GM06990 (cell line): ENCODE results near the gene SGTA.

ENCODE experiments used
- DNase-seq: peaks from one replicate; pipeline ENCODE4 v3.0.0-alpha.2; 2011; ENCODE audit not compliant: insufficient read length; ENCODE audit errors: extremely low read depth
- H3K27me3 ChIP-seq: replicated peaks from 2 replicates; pipeline ENCODE4 v1.6.0; 2011; ENCODE audit warnings: low read length; ENCODE audit not compliant: control insufficient read depth, insufficient read depth
- H3K36me3 ChIP-seq: 2 replicates; pipeline ENCODE4 v1.5.1; 2011; ENCODE audit warnings: low read length; ENCODE audit not compliant: control insufficient read depth, insufficient read depth
- H3K4me3 ChIP-seq: replicated peaks from 2 replicates; pipeline ENCODE4 v1.5.1; 2011; ENCODE audit warnings: low read depth, mild to moderate bottlenecking, control low read depth, low read length
- CTCF ChIP-seq: IDR thresholded peaks from 2 replicates; pipeline ENCODE4 v1.5.1; 2011; ENCODE audit warnings: low read length, control low read depth, mild to moderate bottlenecking, inconsistent platforms; ENCODE audit not compliant: insufficient read depth, poor library complexity, severe bottlenecking

Gene SGTA

DNA sequence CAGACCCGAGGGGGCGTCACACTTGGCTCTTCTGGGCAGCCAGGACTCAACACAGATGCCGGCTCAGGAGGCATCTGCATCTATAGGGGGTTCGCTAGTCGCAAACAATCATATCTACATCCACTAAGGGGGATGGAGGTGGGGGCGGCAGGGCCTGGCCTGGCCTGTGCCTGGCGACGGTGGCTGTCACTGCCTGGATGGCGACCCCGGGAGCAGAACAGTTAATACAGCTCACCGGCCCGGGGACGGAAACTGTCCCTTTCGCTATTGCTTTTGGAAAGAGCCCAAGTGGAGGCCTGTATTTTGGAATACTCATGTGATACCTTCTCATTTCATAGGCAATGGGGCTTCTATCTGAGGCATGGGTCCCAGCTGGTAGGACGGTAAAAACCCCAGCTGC lies 17.7 kb downstream of the SGTA start:
- Histone ChIP-seq H3K4me3 (no peak overlapping the region), H3K27me3 (no peaks in the 10 kb centered on the region), H3K36me3 (peaks cover 30% of the 10 kb centered on the region)
- DNase-seq: no peak
- TF ChIP-seq CTCF: no peak

DNA sequence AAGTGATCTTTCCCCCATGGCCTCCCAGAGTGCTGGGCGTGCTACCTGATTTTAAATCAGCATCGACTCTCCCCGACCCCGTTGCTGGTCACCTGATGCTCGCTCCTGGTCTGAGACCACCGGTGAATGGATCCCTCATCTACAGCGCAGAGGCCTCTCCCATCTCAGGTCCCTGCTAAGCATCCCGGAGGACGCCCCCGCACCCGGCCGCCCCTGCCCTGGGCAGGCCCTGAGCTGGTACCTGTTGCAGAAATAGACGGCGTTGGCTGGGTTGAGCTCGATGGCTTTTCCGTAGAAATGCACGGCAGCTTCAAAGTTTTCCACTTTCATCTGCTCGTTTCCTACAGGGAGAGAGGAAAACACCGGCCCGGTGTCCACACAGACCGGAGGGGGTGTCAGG lies 18.1 kb downstream of the SGTA start:
- Histone ChIP-seq H3K4me3 (no peak overlapping the region), H3K36me3 (peaks cover 30% of the 10 kb centered on the region), H3K27me3 (no peaks in the 10 kb centered on the region)
- no peak for TF ChIP-seq CTCF
- DNase-seq: no peak

GRCh38 chr19:2763687-2764086 lies 19.4 kb downstream of the SGTA start:
- no peak overlapping the region for H3K4me3 ChIP-seq
- DNase-seq: no peak
- no peaks in the 10 kb centered on the region for H3K27me3 ChIP-seq
- peaks cover 29% of the 10 kb centered on the region for H3K36me3 ChIP-seq
- TF ChIP-seq CTCF: no peak

DNA sequence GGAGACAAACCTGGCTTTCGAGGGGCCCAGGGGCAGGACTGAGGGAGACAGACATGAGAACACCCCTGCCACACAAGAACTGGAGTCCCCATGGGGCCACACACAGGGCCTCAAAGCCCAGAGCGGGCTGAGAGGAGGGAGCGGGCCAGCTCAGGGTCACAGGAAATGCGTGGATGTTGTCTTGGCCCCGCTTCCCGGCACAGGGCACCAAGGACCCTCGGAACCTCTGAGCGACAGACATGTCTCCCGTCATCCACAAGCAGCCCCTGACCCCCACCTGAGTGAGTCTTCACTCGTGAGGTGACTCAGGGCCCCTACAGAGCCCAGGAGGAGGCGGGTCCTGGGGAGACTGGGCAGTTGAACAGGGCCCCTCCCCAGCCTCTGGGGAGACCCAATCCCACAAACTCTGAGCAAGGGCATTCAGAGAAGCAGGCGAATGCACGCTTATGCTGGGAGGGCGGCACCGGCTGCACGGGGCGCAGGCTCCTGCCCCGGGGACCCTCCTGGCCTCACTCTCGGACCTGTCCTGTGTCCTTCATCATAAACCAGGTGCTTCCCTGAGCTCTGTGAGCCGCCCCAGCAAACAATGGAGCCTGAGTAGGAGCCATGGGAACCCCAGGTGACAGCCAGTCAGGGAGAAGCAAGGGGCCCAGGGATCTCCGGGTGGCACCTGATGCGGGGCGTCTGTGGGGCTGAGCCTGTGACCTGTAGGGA lies 20.1 kb downstream of the SGTA start:
- no peaks in the 10 kb centered on the region for H3K27me3 ChIP-seq
- no peak for DNase-seq
- H3K36me3 ChIP-seq: peaks cover 28% of the 10 kb centered on the region
- no peak overlapping the region for H3K4me3 ChIP-seq
- no peak for TF ChIP-seq CTCF

GRCh38 chr19:2761876-2762782 lies 20.9 kb downstream of the SGTA start:
- no peak for DNase-seq
- no peak overlapping the region for H3K4me3 ChIP-seq
- TF ChIP-seq CTCF: no peak
- H3K36me3 ChIP-seq: peaks cover 31% of the 10 kb centered on the region
- no peaks in the 10 kb centered on the region for H3K27me3 ChIP-seq
